DMS153 (cell line): ENCODE results near the gene TBC1D1.

Experiments used
- DNase-seq: peaks from one replicate; lab custom pipeline; 2025; lab: John Stamatoyannopoulos, UW

The TBC1D1 gene

GRCh38 chr4:38152721-38153386 lies 262.0 kb downstream of the TBC1D1 start:
- no peak for DNase-seq

DNA sequence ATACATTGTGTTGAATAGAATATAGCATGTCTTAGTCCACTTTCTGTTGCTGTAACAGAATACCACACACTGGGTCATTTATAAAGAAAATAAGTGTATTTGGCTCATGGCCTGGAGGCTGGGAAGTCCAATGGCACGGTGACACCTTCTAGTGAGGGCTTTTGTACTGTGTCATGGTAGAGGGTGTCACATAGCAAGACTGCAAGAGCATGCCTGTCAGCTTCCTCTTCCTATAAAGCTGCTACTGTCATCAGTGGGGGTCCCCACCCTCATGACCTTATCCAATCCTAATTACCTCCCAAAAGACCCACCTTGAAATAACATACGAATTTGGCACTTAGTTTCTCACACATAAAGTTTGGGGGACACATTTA lies 262.5 kb downstream of the TBC1D1 start:
- DNase-seq, result no peak

- DNase-seq, result peak; percentile 1
These were observed 263.4 kb downstream of the TBC1D1 start for GRCh38 chr4:38154252-38154651.

DNA sequence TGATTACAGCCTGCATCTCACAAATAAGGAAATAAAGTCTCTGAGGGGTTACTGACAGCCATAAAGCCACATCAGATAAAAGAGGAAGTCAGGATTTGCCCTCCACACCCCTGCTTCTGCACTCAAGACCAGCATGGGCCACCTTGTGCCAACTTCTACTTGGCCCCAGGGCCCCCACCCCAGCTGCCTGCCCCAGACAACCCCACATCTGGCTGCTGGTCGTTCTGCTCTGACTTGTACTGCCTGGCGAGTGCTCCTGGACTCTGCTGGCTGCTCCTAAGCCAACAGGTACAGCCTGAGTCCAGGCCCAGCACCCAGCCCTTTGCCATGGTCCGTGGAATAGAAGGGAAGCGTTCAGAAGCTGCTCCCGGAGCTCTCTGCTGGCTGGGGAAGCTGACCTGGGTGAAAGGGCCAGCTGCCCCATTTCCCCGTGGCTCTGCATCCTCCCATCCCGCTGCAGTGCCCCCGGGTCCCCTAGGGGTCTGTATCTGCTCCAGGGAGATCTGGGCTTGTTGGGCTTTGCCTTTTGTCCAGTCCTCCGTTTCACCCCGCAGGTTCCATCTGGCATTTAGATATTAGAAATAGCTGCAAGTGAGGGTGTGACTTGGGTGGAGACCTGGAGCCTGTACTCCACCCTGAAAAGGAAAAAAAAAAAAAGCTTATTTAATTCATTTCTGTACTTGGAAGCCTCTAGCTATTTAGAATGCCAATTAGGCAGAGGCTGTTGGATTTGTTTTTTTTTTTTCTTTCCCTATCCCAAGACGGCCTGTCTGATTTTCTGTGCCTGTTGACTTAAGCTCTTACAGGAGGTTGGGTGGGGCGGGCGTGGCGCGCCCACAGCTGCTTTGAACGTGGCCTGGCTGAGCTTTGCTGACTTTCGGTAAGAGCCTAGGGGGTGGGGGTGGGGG lies 264.1 kb downstream of the TBC1D1 start:
- peak; percentile 8 for DNase-seq

- no peak for DNase-seq
These were observed 264.9 kb downstream of the TBC1D1 start for GRCh38 chr4:38155589-38156294.

DNA sequence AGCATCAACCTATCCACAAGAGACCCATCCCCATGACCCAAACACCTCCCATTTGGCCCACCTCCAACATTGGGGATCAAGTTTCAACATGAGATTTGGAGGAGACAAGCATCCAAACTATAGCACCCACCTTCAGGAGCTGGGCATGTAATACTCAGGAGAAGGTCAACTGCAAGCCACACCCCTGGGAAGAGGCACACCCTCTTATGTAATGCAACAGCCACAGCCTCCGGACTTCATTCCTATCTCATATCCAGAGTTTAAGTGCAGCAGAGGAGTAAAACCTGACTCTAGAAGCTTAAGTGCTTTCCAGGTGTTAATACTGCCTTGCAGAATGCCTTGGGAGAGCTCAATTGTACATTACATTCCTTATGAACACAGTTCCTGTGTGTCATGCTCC lies 266.7 kb downstream of the TBC1D1 start:
- no peak for DNase-seq

DNA sequence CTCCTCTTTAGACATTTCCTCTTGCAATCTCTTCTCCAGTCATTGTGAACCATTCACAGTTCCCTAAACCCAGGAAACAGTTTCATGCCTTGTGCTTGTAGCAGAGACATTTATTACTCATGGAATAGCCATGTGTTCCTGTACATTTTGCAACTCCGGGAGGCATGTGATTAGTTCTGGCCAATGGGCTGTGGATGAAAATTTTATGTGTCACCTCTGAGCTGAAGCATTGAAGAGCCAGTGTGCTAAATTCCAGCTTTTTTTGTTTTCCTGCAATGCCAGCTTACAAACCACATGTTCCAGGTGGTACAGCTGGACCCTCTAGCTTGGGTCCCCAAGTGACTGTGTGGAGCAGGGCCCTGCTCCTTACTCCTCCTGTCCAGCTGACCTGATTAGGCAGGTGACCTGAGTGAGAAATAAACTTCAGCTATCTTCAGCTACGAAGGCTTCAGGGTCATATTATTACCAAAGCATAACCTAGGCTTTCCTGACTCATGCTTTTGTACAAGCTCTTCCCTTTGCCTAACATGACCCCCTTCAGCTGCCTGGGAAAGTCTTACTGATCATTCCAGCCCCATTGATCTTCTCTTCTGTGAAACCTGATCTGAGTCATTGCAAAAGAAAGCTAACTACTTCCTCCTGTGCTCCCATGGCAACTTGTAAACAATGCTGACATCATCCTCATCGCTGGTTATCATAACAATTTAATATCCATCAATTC lies 269.8 kb downstream of the TBC1D1 start:
- peak; percentile 83 for DNase-seq

DNA sequence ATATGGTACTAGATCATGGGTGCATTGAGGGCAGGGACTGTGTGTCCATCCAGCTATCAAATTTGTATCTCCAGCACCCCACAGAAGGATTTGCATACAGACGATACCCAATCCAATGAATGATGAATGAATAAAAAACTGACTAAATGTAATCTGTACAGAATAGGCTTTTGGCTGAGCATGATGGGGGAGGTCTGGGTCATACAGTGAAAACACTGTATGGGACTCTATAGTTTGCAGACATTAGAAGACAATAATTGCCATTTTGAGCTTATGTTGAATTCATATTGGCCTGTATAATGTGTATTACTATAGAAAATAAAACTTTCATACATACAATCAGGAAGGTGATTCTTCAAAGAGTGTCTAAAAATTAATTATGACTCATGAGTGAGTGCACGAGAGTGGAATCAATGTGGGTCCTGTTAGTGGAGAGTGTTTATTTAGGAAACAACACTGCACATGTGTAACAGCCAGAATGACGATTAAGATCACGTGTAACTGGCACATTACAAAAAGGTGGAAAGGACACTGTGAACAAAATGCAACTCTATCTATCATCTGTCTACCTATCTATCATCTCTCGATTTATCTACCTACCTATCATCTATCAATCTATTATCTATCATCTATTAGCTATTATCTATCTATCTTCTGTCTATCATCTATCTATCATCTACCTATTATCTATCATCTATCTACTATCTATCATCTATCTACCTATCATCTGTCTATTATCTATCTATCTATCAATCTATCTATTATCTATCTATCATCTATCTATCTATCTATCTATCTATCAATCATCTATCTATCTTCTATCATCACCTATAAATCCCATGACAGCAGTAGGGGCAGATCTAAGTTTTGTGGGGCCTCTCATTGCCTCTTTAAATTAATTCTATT lies 270.6 kb downstream of the TBC1D1 start:
- DNase-seq, result peak; percentile 39

DNA sequence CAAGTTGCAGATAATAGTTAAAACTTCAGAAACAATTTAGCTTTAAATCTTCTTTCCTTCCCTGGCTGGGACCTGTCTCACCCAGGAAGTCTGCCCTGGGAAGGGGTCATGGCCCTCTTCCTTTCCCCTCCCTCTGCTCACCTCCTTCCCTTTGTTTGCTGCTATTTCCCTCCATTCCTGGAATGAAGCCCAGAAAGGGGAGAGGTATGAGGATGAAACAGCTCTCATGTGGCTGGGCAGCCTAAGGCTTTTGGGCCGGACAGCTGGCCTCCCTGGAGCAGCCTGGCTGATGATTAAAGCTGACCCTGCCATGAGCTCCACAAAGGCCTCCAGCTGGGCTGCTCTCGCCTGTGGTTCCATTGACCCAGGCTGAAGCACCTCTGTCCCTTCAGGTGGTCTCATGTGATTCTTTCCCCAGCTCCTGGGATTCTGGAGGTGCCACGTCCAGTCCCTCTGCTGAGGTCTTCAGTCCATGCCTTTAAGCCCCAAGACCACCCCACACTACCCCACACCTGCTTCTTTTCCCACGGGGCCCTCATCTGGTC lies 271.4 kb downstream of the TBC1D1 start:
- DNase-seq, result peak; percentile 45

DNA sequence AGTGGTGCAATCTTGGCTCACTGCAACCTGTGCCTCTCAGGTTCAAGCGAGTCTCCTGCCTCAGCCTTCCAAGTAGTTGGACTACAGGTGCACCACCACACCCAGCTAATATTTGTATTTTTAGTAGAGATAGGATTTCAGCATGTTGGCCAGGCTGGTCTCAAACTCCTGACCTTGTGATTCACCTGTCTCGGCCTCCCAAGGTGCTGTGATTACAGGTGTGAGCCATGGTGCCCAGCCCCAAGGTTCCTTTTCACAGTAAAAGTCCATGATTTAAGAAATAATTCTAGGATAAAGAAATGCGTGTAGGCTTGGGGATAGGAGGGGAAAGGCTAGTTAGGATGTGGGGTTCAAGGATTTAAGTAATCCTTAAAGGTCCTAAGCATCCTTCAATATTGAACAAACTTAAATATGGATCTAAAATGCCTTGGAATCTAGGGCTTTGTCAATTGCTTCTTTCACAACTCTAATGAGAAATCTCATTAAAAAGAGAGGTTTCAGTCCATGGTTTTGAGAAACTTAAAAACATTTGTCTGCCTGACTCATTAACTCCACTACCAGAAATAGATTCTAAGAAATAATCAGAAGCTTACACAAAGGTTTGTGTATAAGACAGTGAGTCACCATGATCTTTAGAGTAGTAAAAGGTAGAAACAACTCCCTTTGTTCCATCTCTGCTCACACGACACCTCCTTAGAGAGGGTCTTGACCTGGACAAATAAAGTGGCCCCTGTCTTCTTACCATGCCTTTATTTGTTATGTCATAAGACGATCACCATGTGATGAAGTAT lies 272.5 kb downstream of the TBC1D1 start:
- DNase-seq, result no peak

DNA sequence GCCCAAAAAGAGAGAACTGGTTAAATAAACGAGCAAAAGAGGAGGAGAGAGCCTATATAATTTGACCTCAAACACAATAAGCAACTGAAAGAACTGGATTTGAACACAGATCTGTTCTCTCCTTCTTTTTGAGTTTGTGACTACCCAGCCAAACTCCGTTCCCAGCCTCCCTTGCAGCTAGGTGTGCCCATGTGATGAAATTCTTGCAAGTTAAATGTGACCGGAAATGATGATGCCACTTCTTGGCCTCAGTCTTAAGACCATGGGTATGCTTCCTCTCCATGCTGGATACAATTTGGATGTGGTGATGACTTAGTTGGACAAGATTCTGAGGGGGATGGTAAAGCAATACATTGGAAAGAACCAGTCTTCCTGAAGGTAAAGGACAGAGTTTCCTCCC lies 273.5 kb downstream of the TBC1D1 start:
- DNase-seq, result no peak

DNA sequence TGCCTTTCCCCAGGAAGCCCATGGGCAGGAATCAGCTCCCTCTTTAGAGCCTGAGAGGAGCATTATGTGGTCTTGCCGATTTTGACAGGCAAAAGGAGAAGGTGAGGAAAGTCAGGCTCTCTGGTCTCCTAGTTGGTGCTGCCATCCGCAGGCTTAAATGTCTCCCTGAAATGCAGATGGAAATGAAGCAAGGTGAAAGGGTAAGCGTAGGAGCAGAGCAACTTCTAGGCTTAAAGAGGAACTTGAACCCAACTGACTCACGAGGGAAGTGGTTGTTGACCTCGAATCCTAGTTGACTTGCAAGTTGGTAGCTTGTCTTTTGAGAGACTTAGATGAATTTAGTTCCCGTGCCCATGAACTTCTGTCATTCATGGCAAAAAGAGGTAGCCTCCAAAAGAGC lies 275.2 kb downstream of the TBC1D1 start:
- no peak for DNase-seq

DNA sequence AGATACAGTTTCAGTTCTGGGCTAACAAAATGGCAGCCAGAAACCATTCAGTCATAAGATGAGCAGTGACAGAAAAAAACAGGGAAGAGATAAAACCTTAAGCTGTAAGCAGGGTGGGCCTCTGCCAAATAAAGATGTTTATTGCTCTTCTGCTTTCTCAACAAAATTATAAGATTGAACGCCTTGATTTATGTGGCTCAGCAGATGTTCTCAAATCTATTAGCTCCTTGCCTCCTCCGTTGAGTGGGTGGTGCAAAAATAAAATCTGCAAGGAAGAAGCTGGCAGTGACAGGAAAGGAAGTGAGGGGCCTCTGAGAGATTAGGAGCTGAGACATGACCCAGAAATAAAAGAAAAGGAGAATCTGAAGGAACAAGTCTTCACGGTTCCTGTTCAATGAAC lies 275.9 kb downstream of the TBC1D1 start:
- DNase-seq, result no peak

DNA sequence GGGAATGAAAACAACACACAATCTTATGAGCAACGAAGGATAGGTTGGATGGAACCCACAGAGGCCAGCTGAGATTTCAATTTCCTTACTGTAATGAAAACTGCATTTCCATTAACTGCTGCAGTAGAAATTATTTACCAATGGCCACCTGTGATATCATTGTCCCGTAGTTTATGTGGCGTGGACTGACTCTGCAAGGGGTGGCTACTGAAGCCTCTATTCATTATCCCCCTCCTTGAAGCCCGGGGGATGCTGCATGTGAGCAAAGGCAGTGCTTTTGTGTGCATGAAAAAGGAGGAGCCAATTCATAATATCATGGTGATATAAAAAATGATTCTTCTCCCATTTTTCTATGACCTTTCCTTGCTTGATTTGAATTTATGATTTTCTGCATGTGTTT lies 277.1 kb downstream of the TBC1D1 start:
- no peak for DNase-seq

DNA sequence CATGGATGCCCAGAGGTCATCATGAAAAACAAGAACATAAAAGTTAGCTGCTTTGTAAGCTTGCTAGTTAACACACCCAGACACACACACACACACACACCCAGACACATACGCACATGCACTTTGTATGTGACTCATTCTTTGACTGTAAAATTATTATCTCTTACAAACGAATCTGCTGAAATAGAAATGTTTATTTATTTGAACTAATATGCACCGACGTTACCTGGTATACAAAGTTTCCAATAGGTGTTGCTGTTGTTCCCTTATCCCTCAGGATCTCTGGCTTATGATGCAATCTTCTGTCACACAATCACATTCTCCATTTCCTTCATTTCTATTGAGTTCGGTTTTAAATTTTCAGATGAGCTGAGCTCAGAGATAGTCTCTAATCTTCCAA lies 278.6 kb downstream of the TBC1D1 start:
- DNase-seq, result no peak

- no peak for DNase-seq
These were observed 279.7 kb downstream of the TBC1D1 start for GRCh38 chr4:38170338-38171169.

DNA sequence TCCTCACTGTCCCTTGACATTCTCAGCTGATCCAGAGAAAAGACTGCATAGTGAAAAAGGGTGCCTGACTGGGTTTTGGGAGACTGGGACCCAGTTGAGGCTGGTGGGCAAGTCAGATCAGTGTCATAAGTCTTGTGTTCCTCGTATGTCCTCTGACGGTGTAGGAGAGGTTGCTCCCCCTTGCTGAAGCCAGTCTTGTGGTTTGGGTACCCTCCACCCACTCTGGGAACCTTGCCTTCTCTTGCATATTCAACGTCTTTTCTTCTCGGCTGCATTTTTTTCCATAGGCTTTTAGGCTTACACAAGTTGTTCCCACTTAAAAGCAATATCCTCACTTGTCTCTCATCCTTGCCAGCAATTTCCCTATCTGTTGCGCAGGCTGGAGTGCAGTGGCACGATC lies 281.2 kb downstream of the TBC1D1 start:
- DNase-seq, result no peak

GRCh38 chr4:38173935-38174518 lies 283.1 kb downstream of the TBC1D1 start:
- no peak for DNase-seq

DNA sequence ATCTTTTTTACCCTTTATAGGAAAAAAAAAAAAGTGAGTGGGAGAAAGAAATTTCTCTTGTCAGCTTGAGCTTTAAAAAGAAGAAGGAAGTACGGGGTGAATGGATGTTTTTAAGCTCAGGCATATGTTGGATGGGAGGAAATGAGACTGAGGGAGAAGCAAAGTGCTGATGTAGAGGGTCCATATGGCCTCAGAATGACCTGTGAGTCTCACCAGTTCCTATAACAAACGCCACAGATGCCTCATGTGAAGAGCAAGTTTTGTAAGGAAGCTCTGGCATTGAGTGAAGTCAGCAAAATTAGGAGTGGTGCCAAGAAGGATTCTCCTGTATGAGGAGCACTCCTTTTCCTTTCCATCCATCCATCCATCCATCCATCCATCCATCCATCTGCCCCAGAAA lies 283.9 kb downstream of the TBC1D1 start:
- DNase-seq, result no peak
